Gastrocnemius medialis (tissue), 4 donors: Measurements from ENCODE around the gene CCDC169.

Source experiments
- CTCF ChIP-seq, 5 experiments: fragments of 450-650 bp in 3 of 5; fragments of 200-600 bp in 2 of 5; sonication (generic) in 2 of 5; IDR thresholded peaks in 4 of 5; conservative IDR thresholded peaks in 1 of 5; 1 replicate in 4 of 5; 2 replicates in 1 of 5; pipeline ENCODE4 v1.5.1; 2016 to 2019; ENCODE audit warnings: antibody characterized with exemption in 5 of 5, mild to moderate bottlenecking in 3 of 5, moderate library complexity in 3 of 5
- POLR2A ChIP-seq, 2 donors: fragments of 450-650 bp; IDR thresholded peaks; one replicate each; pipeline ENCODE4 v1.6.1; 2017; ENCODE audit warnings: antibody characterized with exemption in 2 of 2, mild to moderate bottlenecking in 2 of 2, moderate library complexity in 2 of 2

GRCh38 chr13:36328821-36329220 lies 31.2 kb upstream of the CCDC169 start:
- TF ChIP-seq CTCF (IDR thresholded peaks at IDR 0.05 in 4 of 5, conservative IDR thresholded peaks at IDR 0.05 in 1 of 5), result no peak
- TF ChIP-seq POLR2A (IDR thresholded peaks at IDR 0.05), result no peak
